T follicular helper cell (primary cell): ENCODE results near the gene CLNK.

Experiments used
- DNase-seq: peaks from one replicate; pipeline ENCODE4 v3.0.0-alpha.2; 2020; ENCODE audit warnings: low read depth
- total RNA-seq, 2 experiments: gene quantifications; one replicate each; lab custom pipeline; 2026; lab: John Stamatoyannopoulos, UW

The CLNK gene, protein sequence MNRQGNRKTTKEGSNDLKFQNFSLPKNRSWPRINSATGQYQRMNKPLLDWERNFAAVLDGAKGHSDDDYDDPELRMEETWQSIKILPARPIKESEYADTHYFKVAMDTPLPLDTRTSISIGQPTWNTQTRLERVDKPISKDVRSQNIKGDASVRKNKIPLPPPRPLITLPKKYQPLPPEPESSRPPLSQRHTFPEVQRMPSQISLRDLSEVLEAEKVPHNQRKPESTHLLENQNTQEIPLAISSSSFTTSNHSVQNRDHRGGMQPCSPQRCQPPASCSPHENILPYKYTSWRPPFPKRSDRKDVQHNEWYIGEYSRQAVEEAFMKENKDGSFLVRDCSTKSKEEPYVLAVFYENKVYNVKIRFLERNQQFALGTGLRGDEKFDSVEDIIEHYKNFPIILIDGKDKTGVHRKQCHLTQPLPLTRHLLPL
- 0.35 to 0.48 reads per million in 2 experiments for total RNA-seq

DNA sequence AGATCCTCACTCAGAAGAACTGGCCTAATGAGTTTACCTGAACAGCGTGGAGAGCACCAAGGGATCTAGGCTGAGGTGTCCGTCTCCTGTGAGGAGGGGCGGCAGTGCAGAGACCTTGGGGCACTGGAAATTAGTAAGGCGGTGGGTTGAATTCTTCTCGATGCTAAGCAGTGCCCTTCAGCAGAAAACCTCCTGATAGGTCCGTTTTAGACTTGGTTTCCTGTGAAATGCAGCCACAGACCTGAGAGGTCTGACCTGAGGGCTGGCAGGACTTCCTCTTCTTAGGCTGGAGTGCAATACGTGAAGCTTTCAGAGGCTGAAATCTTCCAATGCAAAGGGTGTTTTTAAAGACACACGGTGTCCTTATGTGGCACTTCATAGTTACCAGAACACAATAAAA lies at the start of gene CLNK:
Gene CLNK, minus strand, starts transcription at position 138 of the 400 bp plus-strand sequence. CDS start 16,899 bp downstream, outside the sequence.
- DNase-seq: no peak

DNA sequence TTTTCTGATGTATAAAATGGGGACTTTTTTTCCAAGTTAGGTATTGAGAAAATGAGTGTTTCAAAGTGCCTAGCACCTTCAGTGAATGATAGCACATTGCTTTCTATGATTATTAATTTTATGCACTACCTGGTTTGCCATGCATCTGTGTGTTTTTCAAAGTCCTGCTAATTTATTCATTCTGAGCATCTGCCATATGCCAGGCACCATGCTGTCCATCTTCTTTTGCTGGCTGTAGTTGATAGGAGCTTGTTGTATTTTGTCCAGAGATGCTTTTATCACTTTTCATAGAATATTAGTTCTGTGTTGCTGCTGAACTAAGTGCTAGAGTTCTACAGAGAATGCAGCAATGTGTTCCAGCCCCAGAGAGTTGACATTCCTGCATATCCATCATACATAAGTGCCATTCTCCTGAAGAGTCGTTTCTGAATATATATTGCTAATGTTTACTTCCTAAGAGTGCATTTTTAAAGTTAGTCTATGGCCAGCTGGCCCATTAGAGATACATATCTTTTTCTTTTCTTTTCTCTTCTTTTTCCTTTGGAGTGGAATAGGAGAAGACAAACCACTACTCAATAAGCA lies 49.0 kb upstream of the CLNK start:
- DNase-seq: no peak

DNA sequence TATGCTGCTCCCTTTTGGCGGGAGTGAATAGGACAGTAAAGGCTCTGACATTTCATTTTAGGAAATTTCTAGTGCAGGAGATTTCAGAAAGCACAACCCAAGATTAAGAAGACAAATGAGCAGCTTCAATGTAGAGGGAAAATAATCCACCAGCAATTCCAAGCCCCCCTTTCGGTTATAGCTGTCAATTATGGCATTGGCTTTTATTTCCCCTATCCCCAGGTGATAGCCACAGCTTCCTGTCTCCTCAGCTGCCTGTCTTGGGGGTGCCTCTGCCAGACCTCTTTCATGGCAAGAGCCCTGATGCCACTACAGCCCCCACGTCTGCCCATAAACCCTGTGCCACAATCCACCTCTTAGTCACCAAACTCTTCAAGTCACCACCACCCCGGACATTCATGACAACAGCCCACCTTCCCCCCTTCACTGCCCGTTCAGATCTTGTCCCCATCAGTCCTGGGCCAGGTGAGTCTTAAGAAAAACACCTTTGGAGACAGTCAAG lies 48.4 kb upstream of the CLNK start:
- no peak for DNase-seq

DNA sequence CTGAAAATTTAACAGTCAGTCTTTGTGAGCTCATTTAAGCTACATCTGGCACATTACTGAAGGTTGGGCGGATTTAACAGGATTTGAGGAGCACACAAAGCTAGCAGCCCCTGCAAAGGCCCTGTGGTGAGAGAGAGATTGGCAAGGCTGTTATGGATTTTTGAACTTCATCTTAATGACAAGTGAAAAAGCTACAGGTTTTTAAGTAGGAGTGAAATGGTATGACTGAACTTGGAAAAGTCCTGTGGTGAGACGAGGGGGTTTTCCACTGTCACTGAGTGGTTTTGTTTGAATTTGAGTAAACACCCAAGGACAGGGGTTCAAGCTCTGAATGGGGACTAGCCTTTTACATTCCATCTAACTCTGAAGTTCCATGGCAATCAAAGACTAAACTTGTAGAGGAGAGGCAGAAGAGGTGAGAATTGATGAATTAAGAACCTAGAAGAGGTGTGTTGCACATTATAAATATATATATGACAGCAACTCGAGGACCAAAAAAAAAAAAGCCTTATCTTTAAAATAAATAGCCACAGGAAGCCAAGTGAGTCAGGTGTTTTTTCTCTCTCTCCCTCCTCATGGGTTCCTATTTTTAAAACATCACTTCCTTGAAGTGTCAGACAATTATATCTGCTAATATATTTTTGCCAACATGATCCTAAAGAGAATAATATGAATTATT lies 47.8 kb upstream of the CLNK start:
- no peak for DNase-seq

DNA sequence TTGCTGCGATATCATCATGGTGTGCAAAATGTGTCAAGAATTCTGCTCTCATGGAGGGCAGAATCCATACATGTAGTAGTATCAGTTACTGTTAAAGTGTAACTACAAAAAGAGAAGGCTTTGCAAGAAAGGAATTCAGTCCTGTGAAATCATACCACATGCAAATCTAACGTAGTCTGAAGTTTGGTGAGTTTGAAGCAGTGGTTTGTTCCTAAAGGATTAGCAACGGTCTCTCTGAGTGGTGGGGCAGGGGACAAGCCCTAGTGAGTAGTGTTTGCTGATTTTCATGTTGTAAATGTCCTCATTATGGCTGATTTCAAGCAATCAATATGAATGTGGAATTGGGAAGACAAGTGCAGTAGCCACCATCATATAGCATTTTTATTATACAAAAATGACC lies 47.1 kb upstream of the CLNK start:
- DNase-seq: no peak

DNA sequence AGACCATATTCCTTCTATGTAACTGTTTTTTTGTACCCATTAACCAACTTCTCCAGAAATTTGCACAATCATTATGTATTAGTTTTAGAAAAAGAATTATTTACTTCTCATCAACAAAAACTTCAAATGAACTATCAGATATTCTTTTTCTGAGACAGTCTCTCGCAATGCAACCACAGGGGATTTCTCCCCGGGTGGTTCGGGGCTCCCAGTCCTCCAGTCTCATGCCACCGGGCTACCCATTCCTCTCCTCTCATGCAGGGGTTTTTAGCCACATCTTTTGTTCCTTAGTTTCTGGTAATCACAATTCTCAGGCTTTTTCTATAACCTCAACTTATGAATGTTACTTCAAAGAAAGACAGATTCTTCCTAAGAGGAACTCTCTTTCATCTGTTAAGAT lies 46.6 kb upstream of the CLNK start:
- no peak for DNase-seq

DNA sequence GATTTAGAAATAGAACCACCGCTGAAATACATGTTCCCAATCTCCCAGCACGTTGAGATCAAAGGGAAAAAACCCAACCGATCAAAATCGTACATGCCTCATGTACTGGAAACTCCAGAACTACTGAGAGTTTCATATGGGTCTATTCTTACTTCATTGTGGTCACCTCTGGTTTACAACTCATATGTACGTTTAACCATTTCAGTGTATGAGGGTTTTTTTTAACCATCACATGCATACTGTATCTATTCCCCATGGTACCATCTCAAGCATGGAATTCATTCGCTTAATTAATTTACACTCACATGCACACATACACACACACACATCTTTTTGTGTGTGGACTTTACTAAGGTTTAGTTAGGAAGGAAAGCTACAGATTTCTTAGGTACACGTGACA lies 46.0 kb upstream of the CLNK start:
- no peak for DNase-seq

DNA sequence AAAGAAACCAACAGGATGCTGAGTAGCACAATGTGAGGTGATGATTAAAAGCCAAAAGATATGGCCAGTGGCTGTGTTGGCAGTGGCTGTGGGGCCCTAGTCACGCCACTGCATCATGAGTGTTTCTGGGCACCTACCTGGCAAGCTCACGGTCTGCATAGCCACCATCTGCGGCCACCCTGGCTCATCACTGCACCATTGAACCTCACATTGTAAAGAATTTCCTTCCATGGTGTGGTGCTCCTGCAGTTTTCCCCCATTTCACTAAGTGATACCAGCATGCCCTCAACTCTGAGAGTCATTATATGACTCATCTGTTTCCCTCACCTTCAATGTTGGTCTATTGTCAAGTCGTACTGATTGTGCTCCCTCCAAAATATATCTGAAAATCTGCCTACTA lies 45.5 kb upstream of the CLNK start:
- DNase-seq: no peak

DNA sequence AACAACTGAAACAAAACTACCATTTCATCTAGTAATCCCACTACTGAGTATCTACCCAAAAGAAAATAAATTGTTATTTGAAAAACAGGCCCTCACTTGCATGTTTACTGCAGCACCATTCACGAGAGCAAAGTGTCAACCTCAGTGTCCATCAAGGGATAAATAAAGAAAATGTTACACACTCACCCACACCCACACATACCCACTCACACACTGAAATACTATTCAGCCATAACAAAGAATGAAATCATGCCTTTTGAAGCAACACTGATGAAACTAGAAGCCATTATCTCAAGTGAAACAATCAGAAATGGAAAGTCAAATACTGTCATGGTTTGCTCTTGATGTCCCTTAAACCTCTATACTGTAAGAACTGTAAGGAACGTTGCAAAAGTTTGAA lies 44.8 kb upstream of the CLNK start:
- no peak for DNase-seq

DNA sequence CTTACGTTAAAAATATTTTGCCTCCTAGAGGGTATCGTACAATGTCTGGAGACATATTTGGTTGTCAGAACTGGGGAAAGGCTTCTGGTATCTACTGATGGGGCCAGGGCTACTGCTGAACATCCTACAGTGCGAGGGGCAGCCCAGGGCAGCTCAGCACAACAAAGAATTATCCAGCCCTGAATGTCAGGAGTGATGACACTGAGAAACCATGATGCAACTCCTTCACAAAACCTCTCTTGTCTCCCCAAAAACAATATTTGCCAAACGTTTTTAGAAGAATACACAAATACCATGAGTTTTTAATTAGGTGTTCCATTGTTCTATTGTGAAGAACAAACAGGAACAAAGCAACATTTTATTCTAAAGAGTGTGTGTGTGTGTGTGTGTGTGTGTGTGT lies 43.4 kb upstream of the CLNK start:
- no peak for DNase-seq

DNA sequence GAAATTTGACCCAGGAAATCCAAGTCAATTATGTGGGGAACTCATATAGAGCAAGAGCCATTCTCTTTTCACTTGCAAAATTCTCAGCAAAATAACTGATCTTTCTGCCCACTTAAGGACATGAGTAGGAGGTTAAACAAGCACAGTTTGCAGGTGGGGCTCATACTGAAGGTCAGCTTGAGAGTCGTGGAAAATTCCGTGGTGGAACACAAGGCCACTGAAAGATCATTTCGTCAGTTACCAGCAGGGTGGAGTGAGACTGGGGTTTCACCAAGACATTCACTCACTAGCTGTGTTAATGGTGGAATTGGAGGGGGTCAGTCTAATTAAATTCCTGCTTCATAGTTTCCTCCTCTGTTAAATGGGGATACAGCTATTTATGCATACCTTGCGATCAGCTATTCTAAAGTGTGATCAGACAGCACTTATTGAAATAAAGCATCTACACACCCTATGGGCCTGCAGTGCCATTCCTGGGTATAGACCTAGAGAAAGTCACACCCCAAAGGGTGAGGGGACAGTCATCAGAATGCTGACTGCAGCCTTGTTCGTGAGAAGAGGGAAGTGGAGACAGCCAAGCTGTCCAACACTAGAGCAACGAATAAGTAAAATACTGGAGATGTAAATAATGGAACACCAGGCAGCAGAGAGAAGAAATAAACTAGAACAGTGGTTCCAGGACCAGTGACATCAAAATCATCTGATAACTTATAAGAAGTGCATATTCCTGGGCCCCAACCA lies 42.7 kb upstream of the CLNK start:
- no peak for DNase-seq

DNA sequence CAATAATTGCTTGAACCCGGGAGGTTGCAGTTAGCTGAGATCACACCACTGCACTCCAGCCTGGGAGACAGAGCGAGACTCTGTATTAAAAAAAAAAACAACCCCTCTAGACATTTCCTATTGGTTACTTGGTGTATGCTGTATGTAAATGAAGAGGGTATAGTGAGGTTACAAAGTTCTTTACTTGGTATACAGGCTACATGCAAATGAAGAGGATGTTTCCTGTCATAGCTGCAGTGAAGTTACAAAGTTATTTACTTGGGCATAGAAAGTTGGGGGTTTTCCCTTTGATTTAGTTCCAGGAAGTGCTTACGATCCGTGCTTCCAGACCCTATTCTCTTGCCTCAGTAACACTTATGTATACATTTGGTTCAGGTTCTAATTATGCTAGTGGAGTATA lies 38.4 kb upstream of the CLNK start:
- DNase-seq: no peak

DNA sequence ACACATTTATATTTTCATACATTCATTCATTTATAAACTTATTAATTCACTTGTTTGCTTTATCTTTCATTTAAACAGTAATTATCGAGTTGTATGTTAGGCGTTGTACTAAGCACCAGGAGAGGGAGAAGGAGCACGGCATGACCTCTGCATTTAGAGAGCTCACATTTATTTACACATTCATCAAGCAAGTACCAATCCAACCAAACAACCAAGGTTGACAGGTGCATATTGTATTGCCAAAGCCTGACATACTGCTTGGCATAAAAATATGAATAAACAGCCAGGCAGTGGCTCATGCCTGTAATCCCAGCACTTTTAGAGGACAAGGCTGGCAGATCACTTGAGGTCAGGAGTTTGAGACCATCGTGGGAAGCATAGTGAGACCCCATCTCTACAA lies 37.0 kb upstream of the CLNK start:
- DNase-seq: no peak

DNA sequence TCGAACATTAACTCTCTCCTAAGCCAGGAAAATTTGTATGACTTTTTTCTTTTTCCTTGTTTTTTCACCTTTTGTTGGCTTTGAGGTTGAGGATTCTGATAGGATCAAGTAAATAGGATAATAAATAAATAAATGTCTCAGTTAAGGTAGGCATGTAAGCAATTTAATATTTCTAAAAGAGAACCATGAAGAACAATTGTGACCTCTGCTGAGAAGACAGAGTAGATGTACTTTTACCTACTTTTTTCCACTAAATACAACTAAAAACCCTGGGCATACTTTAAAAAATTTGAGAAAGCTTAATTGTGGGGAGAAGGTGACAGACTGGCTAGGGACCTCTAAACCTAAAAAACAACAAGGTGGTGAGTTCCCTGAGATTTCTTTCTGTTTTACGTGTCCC lies 31.6 kb upstream of the CLNK start:
- no peak for DNase-seq

DNA sequence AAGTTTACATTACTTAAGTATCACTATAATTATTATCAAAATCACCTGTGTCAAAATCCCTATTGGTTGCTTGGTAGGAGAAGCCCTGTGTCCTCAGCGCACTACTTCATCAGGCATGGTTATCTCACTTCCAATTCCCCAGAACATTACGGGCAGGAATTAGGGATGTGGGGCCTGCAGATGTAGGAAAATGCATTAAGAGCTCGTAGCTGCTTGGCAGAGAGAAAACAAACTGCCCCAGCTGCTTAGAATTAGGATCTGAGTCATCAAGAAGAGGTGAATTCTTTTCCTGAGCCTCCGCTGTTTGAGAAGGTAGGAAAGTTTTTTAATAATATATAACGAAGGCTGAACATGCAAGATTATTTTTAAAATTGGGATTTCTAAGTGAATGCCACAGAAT lies 31.1 kb upstream of the CLNK start:
- no peak for DNase-seq

DNA sequence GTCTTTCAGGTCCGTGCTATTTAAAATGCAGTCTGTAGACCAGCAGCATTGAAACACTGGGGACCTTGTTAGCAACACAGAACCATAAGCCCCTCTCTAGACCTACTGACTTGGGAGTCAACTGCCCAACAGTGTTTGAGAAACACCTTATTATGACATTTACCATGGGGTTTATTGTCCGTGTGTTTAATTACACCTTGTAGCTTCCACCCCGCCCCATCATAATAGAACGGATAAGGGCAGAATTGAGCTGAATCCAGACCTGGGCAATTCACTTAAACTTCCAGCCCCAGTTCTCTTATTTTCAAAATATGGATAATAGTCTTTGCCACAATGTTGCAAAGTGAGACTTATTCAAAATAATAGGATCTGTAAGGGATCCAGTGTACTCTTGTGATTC lies 30.6 kb upstream of the CLNK start:
- no peak for DNase-seq

DNA sequence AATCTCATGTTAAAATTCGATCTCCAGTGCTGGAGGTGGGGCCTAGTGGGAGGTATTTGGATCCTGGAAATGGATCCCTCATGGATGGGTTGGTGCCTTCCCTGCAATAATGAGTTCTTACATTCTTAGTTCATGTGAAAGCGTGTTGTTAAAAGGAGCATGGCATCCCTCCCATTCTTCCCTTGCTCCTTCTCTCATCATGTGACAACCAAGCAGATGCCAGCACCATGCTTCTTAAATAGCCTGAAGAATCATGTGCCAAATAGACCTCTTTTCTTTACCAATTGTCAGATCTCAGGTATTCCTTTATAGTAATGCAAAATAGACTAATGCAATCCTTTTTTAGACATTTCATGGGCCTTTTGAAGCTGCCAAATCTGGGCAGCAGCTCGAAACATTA lies 29.0 kb upstream of the CLNK start:
- DNase-seq: no peak

DNA sequence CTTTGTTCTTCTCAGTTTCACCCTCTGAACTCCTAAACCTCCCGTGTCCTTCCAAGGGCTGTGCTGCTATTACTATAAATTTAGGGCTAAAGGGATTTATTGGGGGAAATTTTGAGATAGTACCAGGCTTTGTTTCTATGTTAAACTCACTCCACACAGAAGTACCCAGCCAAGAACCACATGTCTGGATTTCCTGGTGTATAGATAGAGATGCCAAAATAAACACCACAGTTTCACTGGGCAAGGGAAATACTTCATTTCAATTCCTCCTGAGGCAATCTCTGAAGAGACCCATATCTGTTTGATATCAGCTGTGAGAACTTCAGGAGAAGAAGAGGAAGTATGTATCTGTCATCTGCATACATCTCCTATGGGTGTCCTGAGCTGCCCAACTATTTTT lies 21.7 kb upstream of the CLNK start:
- DNase-seq: no peak

DNA sequence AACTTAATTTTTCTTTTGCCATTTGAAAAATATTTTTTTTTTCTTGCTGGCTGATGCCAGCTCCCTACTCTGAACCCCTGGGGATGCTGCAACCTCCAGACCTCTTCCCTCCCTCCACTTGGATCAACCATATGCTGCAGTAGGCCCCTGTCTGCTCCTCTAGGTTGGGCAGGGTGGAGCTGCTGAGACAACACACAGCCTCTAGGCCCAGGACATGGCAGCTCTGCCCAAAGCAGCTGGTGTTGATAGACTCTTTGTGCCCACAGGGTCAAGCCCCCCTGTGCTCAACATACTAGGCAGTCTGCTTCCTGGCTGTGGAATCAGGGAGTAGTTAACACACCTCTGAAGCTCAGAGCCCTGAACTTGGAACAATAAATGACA lies 19.9 kb upstream of the CLNK start:
- DNase-seq: no peak

DNA sequence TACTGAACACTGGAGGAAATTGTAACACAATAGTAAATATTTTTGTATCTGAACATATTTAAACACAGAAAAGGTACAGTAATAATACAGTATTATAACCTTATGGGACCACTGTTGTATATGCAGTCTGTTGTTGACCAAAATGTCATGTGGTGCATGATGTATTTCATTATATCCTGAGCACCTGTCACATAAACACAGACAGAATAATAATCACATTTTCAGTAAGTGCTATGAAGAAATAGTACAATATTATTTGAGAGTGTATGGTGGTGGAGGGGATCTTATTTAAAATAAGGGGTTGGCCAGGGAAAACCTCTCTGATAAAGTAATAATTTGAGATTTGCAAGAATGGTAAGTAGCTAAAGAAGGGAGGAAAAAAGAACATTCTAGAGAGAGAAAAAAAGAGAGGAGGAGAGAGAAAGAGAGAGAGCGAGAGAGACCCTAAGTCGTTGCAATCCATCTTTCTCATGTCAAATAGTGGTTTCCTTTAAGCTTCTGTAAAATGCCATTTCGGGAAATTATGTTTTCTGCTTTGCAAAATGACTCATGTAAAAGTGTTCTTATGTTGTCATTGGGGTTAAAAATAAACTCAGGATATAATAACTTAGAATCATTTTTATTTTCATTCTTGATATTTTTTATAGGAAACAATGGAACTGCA lies 19.3 kb upstream of the CLNK start:
- no peak for DNase-seq

DNA sequence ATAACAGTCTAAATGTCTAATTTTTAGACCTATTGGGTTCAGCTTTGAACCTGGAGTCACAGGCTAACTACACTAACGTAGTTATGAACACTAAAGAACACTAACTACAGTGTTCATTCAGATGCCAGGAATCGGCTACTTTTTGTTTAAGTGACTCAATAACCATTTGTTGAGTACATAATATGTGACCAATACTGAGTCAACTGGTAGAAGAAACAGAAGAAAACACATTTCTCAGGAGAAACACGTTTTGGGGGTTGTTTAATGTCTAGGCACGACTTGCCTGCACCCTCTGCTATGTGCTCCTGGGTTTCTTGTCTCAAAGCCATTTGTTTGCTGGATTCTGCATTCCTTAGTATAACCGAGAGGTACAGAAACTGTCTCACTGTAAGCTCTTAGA lies 18.6 kb upstream of the CLNK start:
- no peak for DNase-seq
